Neuronal stem cell (in vitro differentiated cells): Measurements from ENCODE around the gene CEP85L.

Source experiments
- DNase-seq: peaks from one replicate; pipeline ENCODE4 v3.0.0-alpha.2; 2013; ENCODE audit warnings: low spot score
- H2AFZ ChIP-seq: one replicate; pipeline ENCODE4 v1.6.1; 2013; ENCODE audit warnings: mild to moderate bottlenecking, low read length, inconsistent platforms
- H2AK5ac ChIP-seq: 2 replicates; pipeline ENCODE4 v1.6.1; 2013; ENCODE audit warnings: low read depth, mild to moderate bottlenecking, inconsistent platforms, low read length, moderate library complexity, mixed read lengths
- H2BK120ac ChIP-seq: 2 replicates; pipeline ENCODE4 v1.6.1; 2013; ENCODE audit warnings: low read depth, mild to moderate bottlenecking, inconsistent platforms, low read length, moderate library complexity, mixed read lengths
- H2BK12ac ChIP-seq: one replicate; pipeline ENCODE4 v1.6.1; 2013; ENCODE audit warnings: low read length, inconsistent platforms
- H2BK15ac ChIP-seq: 2 replicates; pipeline ENCODE4 v1.6.1; 2013; ENCODE audit warnings: mild to moderate bottlenecking, low read length, inconsistent platforms, mixed read lengths
- H2BK5ac ChIP-seq: one replicate; pipeline ENCODE4 v1.6.1; 2013; ENCODE audit warnings: inconsistent platforms, mild to moderate bottlenecking, low read length, moderate library complexity
- H3K14ac ChIP-seq: one replicate; pipeline ENCODE4 v1.6.1; 2013; ENCODE audit warnings: low read length, inconsistent platforms
- H3K18ac ChIP-seq: 2 replicates; pipeline ENCODE4 v1.6.1; 2013; ENCODE audit warnings: low read length, inconsistent platforms
- H3K23ac ChIP-seq: 2 replicates; pipeline ENCODE4 v1.6.1; 2013; ENCODE audit warnings: low read depth, mild to moderate bottlenecking, mixed read lengths, low read length, inconsistent platforms; ENCODE audit not compliant: poor library complexity
- H3K27ac ChIP-seq: replicated peaks from 3 replicates; pipeline ENCODE4 v1.5.1; 2013; ENCODE audit warnings: low read length, inconsistent platforms
- H3K27me3 ChIP-seq, 3 experiments: 2 replicates each; pipeline ENCODE4 v1.6.1; 2013; ENCODE audit warnings: low read length in 3 of 3, mild to moderate bottlenecking in 2 of 3, inconsistent platforms in 1 of 3, low read depth in 1 of 3, mixed read lengths in 1 of 3, moderate library complexity in 1 of 3; ENCODE audit not compliant: control insufficient read depth in 3 of 3, insufficient read depth in 3 of 3
- H3K36me3 ChIP-seq, 2 donors: replicated peaks in 1 of 2; 2 replicates each; pipeline ENCODE4 v1.6.1; 2013; ENCODE audit warnings: low read length in 2 of 2; ENCODE audit not compliant: control insufficient read depth in 2 of 2, insufficient read depth in 2 of 2
- H3K4ac ChIP-seq: 2 replicates; pipeline ENCODE4 v1.6.1; 2013; ENCODE audit warnings: inconsistent platforms, mild to moderate bottlenecking, low read length, moderate library complexity
- H3K4me1 ChIP-seq, 2 donors: 1 replicate in 1 of 2; 2 replicates in 1 of 2; pipeline ENCODE4 v1.6.1; 2013; ENCODE audit warnings: low read length in 2 of 2, low read depth in 1 of 2; ENCODE audit not compliant: control insufficient read depth in 2 of 2, insufficient read depth in 1 of 2
- H3K4me2 ChIP-seq: one replicate; pipeline ENCODE4 v1.6.1; 2013; ENCODE audit warnings: mild to moderate bottlenecking, low read length, inconsistent platforms; ENCODE audit not compliant: insufficient read depth, poor library complexity, severe bottlenecking
- H3K4me3 ChIP-seq, 2 donors: 2 replicates each; pipeline ENCODE4 v1.5.1; 2013; ENCODE audit warnings: low read length in 2 of 2, mild to moderate bottlenecking in 2 of 2, inconsistent platforms in 1 of 2, moderate library complexity in 1 of 2
- H3K79me1 ChIP-seq: one replicate; pipeline ENCODE4 v1.6.1; 2013; ENCODE audit warnings: low read depth, mild to moderate bottlenecking, inconsistent platforms, low read length, moderate library complexity
- H3K9ac ChIP-seq: one replicate; pipeline ENCODE4 v1.6.1; 2013; ENCODE audit warnings: mild to moderate bottlenecking, low read depth, low read length, inconsistent platforms; ENCODE audit not compliant: poor library complexity
- H3K9me3 ChIP-seq, 2 donors: replicated peaks in 1 of 2; 2 replicates each; pipeline versions ENCODE3 to v1.6.1; 2013; ENCODE audit warnings: low read length in 2 of 2, mild to moderate bottlenecking in 2 of 2, inconsistent platforms in 1 of 2, low read depth in 1 of 2, mixed read lengths in 1 of 2, moderate library complexity in 1 of 2; ENCODE audit not compliant: control insufficient read depth in 2 of 2, insufficient read depth in 1 of 2
- H4K8ac ChIP-seq: one replicate; pipeline ENCODE4 v1.6.1; 2013; ENCODE audit warnings: low read depth, mild to moderate bottlenecking, inconsistent platforms, low read length, moderate library complexity
- H4K91ac ChIP-seq: one replicate; pipeline ENCODE4 v1.6.1; 2013; ENCODE audit warnings: low read length, low read depth, mild to moderate bottlenecking, inconsistent platforms; ENCODE audit not compliant: poor library complexity
- WGBS, 2 donors: extraction: QIAGEN DNeasy Blood & Tissue Kit; methylation state at CpG; one replicate each; pipeline ENCODE4 v1.1.7; 2013; ENCODE audit warnings: missing lambda C conversion rate in 2 of 2, mixed read lengths in 1 of 2; ENCODE audit not compliant: insufficient read length in 2 of 2, insufficient replicate concordance in 1 of 2; ENCODE audit errors: extremely low coverage in 2 of 2; 5-methylcytosine and 5-hydroxymethylcytosine counted together

CEP85L gene

GRCh38 chr6:118511930-118512715 is 139.3 kb downstream of the CEP85L start:
- no peak overlapping the region for H4K8ac ChIP-seq
- no peak overlapping the region for H3K9ac ChIP-seq
- H3K27me3 ChIP-seq = no peaks in the 10 kb centered on the region
- no peak overlapping the region for H2AFZ ChIP-seq
- H3K79me1 ChIP-seq = no peaks in the 10 kb centered on the region
- no peak overlapping the region for H3K4ac ChIP-seq
- no peak overlapping the region for H2BK5ac ChIP-seq
- H4K91ac ChIP-seq = no peak overlapping the region
- DNase-seq = no peak
- H3K4me1 ChIP-seq = no peaks in the 10 kb centered on the region
- no peaks in the 10 kb centered on the region for H3K36me3 ChIP-seq
- H2BK15ac ChIP-seq = no peak overlapping the region
- H2BK120ac ChIP-seq = no peak overlapping the region
- no peak overlapping the region for H3K18ac ChIP-seq
- no peak overlapping the region for H3K14ac ChIP-seq
- H3K27ac ChIP-seq = no peak overlapping the region
- no peak overlapping the region for H3K23ac ChIP-seq
- H3K4me2 ChIP-seq = no peak overlapping the region
- no peak overlapping the region for H2AK5ac ChIP-seq
- no peak overlapping the region for H2BK12ac ChIP-seq
- no CpG with 5 or more reads among the region's 4 CpGs for WGBS, 2 donors
- no peaks in the 10 kb centered on the region for H3K9me3 ChIP-seq
- H3K4me3 ChIP-seq = no peak overlapping the region

GRCh38 chr6:118509009-118509617 is 142.3 kb downstream of the CEP85L start:
- Histone ChIP-seq H2BK120ac (no peak overlapping the region), H3K23ac (no peak overlapping the region), H3K9me3 (no peaks in the 10 kb centered on the region), H3K27me3 (no peaks in the 10 kb centered on the region), H3K4me1 (no peaks in the 10 kb centered on the region), H4K91ac (no peak overlapping the region), H3K4me2 (no peak overlapping the region), H3K4ac (no peak overlapping the region), H2BK15ac (no peak overlapping the region), H3K4me3 (no peak overlapping the region), H2BK5ac (no peak overlapping the region), H3K36me3 (peaks cover 0 to 6% of the 10 kb centered on the region in 2 donors), H2BK12ac (no peak overlapping the region), H4K8ac (no peak overlapping the region), H2AFZ (no peak overlapping the region), H3K9ac (no peak overlapping the region), H3K14ac (no peak overlapping the region), H3K79me1 (no peaks in the 10 kb centered on the region), H3K27ac (no peak overlapping the region), H2AK5ac (no peak overlapping the region), H3K18ac (no peak overlapping the region)
- WGBS, 2 donors = no CpG with 5 or more reads among the region's 3 CpGs
- no peak for DNase-seq

- Histone ChIP-seq H2BK5ac (no peak overlapping the region), H3K4me1 (no peaks in the 10 kb centered on the region), H3K4me2 (no peak overlapping the region), H2BK120ac (no peak overlapping the region), H2BK15ac (no peak overlapping the region), H3K27me3 (no peaks in the 10 kb centered on the region), H3K18ac (no peak overlapping the region), H3K14ac (no peak overlapping the region), H4K8ac (no peak overlapping the region), H2AK5ac (no peak overlapping the region), H3K9ac (no peak overlapping the region), H3K4ac (no peak overlapping the region), H4K91ac (no peak overlapping the region), H3K4me3 (no peak overlapping the region), H3K79me1 (no peaks in the 10 kb centered on the region), H3K27ac (no peak overlapping the region), H2BK12ac (no peak overlapping the region), H3K23ac (no peak overlapping the region), H3K9me3 (no peaks in the 10 kb centered on the region), H2AFZ (no peak overlapping the region), H3K36me3 (peaks cover 0 to 6% of the 10 kb centered on the region in 2 donors)
- no peak for DNase-seq
- no CpG with 5 or more reads among the region's 1 CpG for whole genome bisulfite sequencing, 2 donors
These were observed 143.8 kb downstream of the CEP85L start for GRCh38 chr6:118507636-118508035.

- no peak overlapping the region for H3K4ac ChIP-seq
- no peak overlapping the region for H2BK120ac ChIP-seq
- no peaks in the 10 kb centered on the region for H3K27me3 ChIP-seq
- H4K91ac ChIP-seq = no peak overlapping the region
- no peak overlapping the region for H3K14ac ChIP-seq
- no peak overlapping the region for H3K27ac ChIP-seq
- no peak overlapping the region for H4K8ac ChIP-seq
- no peak overlapping the region for H2AFZ ChIP-seq
- H3K9ac ChIP-seq = no peak overlapping the region
- no peaks in the 10 kb centered on the region for H3K4me1 ChIP-seq
- no peaks in the 10 kb centered on the region for H3K79me1 ChIP-seq
- no peak for DNase-seq
- no peak overlapping the region for H2BK12ac ChIP-seq
- no peak overlapping the region for H3K23ac ChIP-seq
- H3K18ac ChIP-seq = no peak overlapping the region
- WGBS, 2 donors = no CpG with 5 or more reads among the region's 5 CpGs
- peaks cover 0 to under 1% of the 10 kb centered on the region in 2 donors for H3K9me3 ChIP-seq
- H2BK5ac ChIP-seq = no peak overlapping the region
- peaks cover 0 to 6% of the 10 kb centered on the region in 2 donors for H3K36me3 ChIP-seq
- no peak overlapping the region for H3K4me2 ChIP-seq
- H2AK5ac ChIP-seq = no peak overlapping the region
- H3K4me3 ChIP-seq = no peak overlapping the region
- H2BK15ac ChIP-seq = no peak overlapping the region
These were observed 145.2 kb downstream of the CEP85L start for GRCh38 chr6:118506071-118506638.
